ENCODE data around the gene SLC9A7. TPM values are rescaled to one million over a fixed set of nuclear protein-coding genes. Genes with fewer than 3 reads are reported as not detected.
"Not testable (repeated sequence)": the region's sequence is repeated elsewhere in the genome, so short reads cannot be mapped to it uniquely, and the experiment has no call there.

The SLC9A7 gene
- polyA plus RNA-seq (2012; ENCODE audit: missing spikeins): 23.1 TPM

GRCh38 chrX:46758956-46759644 is at the start of gene SLC9A7:
TSS of gene SLC9A7 (minus strand) at chrX:46759118. CDS start at chrX:46759029, 89 bp downstream.
- FAIRE-seq: peak; percentile 83

GRCh38 chrX:46805270-46805669 is 46.4 kb upstream of the SLC9A7 start:
- DNase-seq (ENCODE audit: insufficient read length) (no peak), FAIRE-seq (peak; percentile 63)
- TF ChIP-seq POLR2AphosphoS5 (IDR thresholded peaks at IDR 0.05; ENCODE audit: low read depth, low read length): no peak

More at GRCh38 chrX:46758956-46759644, at the start of gene SLC9A7:
- TF ChIP-seq POLR2AphosphoS5 (IDR thresholded peaks at IDR 0.05; ENCODE audit: low read depth, low read length) (no peak), TAF1 (IDR thresholded peaks at IDR 0.05; ENCODE audit: borderline replicate concordance, low read depth, low read length) (no peak), POLR2A (IDR thresholded peaks at IDR 0.05; ENCODE audit: low read depth, low read length) (no peak; the same call in 1 of the 2 replicates)
- DNase-seq (ENCODE audit: insufficient read length): peak; percentile 31

- FAIRE-seq (no peak), DNase-seq (ENCODE audit: insufficient read length) (no peak)
Measured at GRCh38 chrX:46803140-46803539, 44.2 kb upstream of the SLC9A7 start.

GRCh38 chrX:46796574-46797191 is 37.8 kb upstream of the SLC9A7 start:
- DNase-seq (ENCODE audit: insufficient read length) (peak; percentile 28), FAIRE-seq (peak; percentile 83)
- TF ChIP-seq POLR2AphosphoS5 (IDR thresholded peaks at IDR 0.05; ENCODE audit: low read depth, low read length) (no peak), POLR2A (IDR thresholded peaks at IDR 0.05; ENCODE audit: low read depth, low read length) (no peak), TAF1 (IDR thresholded peaks at IDR 0.05; ENCODE audit: borderline replicate concordance, low read depth, low read length) (no peak)

More at GRCh38 chrX:46803140-46803539, 44.2 kb upstream of the SLC9A7 start:
- no peak for TF ChIP-seq TAF1 (IDR thresholded peaks at IDR 0.05; ENCODE audit: borderline replicate concordance, low read depth, low read length)
- TF ChIP-seq POLR2AphosphoS5 (IDR thresholded peaks at IDR 0.05; ENCODE audit: low read depth, low read length): no peak
- no peak for TF ChIP-seq POLR2A (IDR thresholded peaks at IDR 0.05; ENCODE audit: low read depth, low read length)

GRCh38 chrX:46793386-46794143 is 34.6 kb upstream of the SLC9A7 start:
- DNase-seq (ENCODE audit: insufficient read length) (no peak), FAIRE-seq (no peak)
- TF ChIP-seq POLR2AphosphoS5 (IDR thresholded peaks at IDR 0.05; ENCODE audit: low read depth, low read length): no peak
- TF ChIP-seq TAF1 (IDR thresholded peaks at IDR 0.05; ENCODE audit: borderline replicate concordance, low read depth, low read length): no peak
- TF ChIP-seq POLR2A (IDR thresholded peaks at IDR 0.05; ENCODE audit: low read depth, low read length): no peak

GRCh38 chrX:46792810-46793188 is 33.9 kb upstream of the SLC9A7 start:
- no peak for DNase-seq (ENCODE audit: insufficient read length)
- TF ChIP-seq TAF1 (IDR thresholded peaks at IDR 0.05; ENCODE audit: borderline replicate concordance, low read depth, low read length) (no peak), POLR2AphosphoS5 (IDR thresholded peaks at IDR 0.05; ENCODE audit: low read depth, low read length) (no peak), POLR2A (IDR thresholded peaks at IDR 0.05; ENCODE audit: low read depth, low read length) (no peak)
- no peak for FAIRE-seq

- TF ChIP-seq POLR2AphosphoS5 (IDR thresholded peaks at IDR 0.05; ENCODE audit: low read depth, low read length) (no peak), POLR2A (IDR thresholded peaks at IDR 0.05; ENCODE audit: low read depth, low read length) (no peak)
- peak; percentile 58 for FAIRE-seq
- DNase-seq (ENCODE audit: insufficient read length): no peak
Measured at GRCh38 chrX:46791927-46792809, 33.2 kb upstream of the SLC9A7 start.

- no peak for FAIRE-seq
Measured at GRCh38 chrX:46788902-46789301, 30.0 kb upstream of the SLC9A7 start.

GRCh38 chrX:46784437-46784836 is 25.5 kb upstream of the SLC9A7 start:
- not testable (repeated sequence) for FAIRE-seq; DNase-seq (ENCODE audit: insufficient read length)

More at GRCh38 chrX:46788902-46789301, 30.0 kb upstream of the SLC9A7 start:
- TF ChIP-seq POLR2AphosphoS5 (IDR thresholded peaks at IDR 0.05; ENCODE audit: low read depth, low read length) (no peak), POLR2A (IDR thresholded peaks at IDR 0.05; ENCODE audit: low read depth, low read length) (no peak), TAF1 (IDR thresholded peaks at IDR 0.05; ENCODE audit: borderline replicate concordance, low read depth, low read length) (no peak)
- no peak for DNase-seq (ENCODE audit: insufficient read length)

- TF ChIP-seq POLR2A (IDR thresholded peaks at IDR 0.05; ENCODE audit: low read depth, low read length): no peak
- TF ChIP-seq POLR2AphosphoS5 (IDR thresholded peaks at IDR 0.05; ENCODE audit: low read depth, low read length): no peak
- TF ChIP-seq TAF1 (IDR thresholded peaks at IDR 0.05; ENCODE audit: borderline replicate concordance, low read depth, low read length): no peak
- DNase-seq (ENCODE audit: insufficient read length) (no peak), FAIRE-seq (peak; percentile 68)
Measured at GRCh38 chrX:46782034-46782433, 23.1 kb upstream of the SLC9A7 start.
